Measurements from ENCODE around the gene UNC5A.

Gene UNC5A

GRCh38 chr5:176835918-176836317 is 25.6 kb downstream of the UNC5A start:
- H3K4me3 ChIP-seq (ENCODE audit: low read length), result no peak overlapping the region
- peaks cover 19% of the 10 kb centered on the region for H3K27me3 ChIP-seq (ENCODE audit: insufficient read depth, low read length)
- H3K27ac ChIP-seq (ENCODE audit: low read depth, low read length), result no peak overlapping the region
- H3K36me3 ChIP-seq (ENCODE audit: insufficient read depth, low read length), result no peaks in the 10 kb centered on the region
- no peaks in the 10 kb centered on the region for H3K4me1 ChIP-seq (ENCODE audit: insufficient read depth, low read length)
- no peaks in the 10 kb centered on the region for H3K9me3 ChIP-seq (ENCODE audit: insufficient read depth, low read depth, low read length)
- 81% methylated on average over 3 of the region's 3 CpGs for WGBS
- H3K9ac ChIP-seq (ENCODE audit: low read depth, low read length), result no peak overlapping the region

- no peaks in the 10 kb centered on the region for H3K36me3 ChIP-seq (ENCODE audit: insufficient read depth, low read length)
- H3K27ac ChIP-seq (ENCODE audit: low read depth, low read length), result no peak overlapping the region
- H3K9me3 ChIP-seq (ENCODE audit: insufficient read depth, low read depth, low read length), result no peaks in the 10 kb centered on the region
- WGBS, result 65% methylated on average over 15 of the region's 15 CpGs
- no peak overlapping the region for H3K4me3 ChIP-seq (ENCODE audit: low read length)
- peaks cover 19% of the 10 kb centered on the region for H3K27me3 ChIP-seq (ENCODE audit: insufficient read depth, low read length)
- no peak overlapping the region for H3K9ac ChIP-seq (ENCODE audit: low read depth, low read length)
- no peaks in the 10 kb centered on the region for H3K4me1 ChIP-seq (ENCODE audit: insufficient read depth, low read length)
These were observed 26.7 kb downstream of the UNC5A start for GRCh38 chr5:176836811-176837706.

- no peaks in the 10 kb centered on the region for H3K9me3 ChIP-seq (ENCODE audit: insufficient read depth, low read depth, low read length)
- no peak overlapping the region for H3K9ac ChIP-seq (ENCODE audit: low read depth, low read length)
- H3K36me3 ChIP-seq (ENCODE audit: insufficient read depth, low read length), result no peaks in the 10 kb centered on the region
- no peak overlapping the region for H3K27ac ChIP-seq (ENCODE audit: low read depth, low read length)
- no peaks in the 10 kb centered on the region for H3K4me1 ChIP-seq (ENCODE audit: insufficient read depth, low read length)
- peaks cover 19% of the 10 kb centered on the region for H3K27me3 ChIP-seq (ENCODE audit: insufficient read depth, low read length)
- no peak overlapping the region for H3K4me3 ChIP-seq (ENCODE audit: low read length)
- 21% methylated on average over 16 of the region's 16 CpGs for WGBS
These were observed 27.4 kb downstream of the UNC5A start for GRCh38 chr5:176837707-176838115.

- H3K27me3 ChIP-seq (ENCODE audit: insufficient read depth, low read length), result peaks cover 6% of the 10 kb centered on the region
- no peaks in the 10 kb centered on the region for H3K4me1 ChIP-seq (ENCODE audit: insufficient read depth, low read length)
- no peak overlapping the region for H3K9ac ChIP-seq (ENCODE audit: low read depth, low read length)
- H3K36me3 ChIP-seq (ENCODE audit: insufficient read depth, low read length), result no peaks in the 10 kb centered on the region
- H3K4me3 ChIP-seq (ENCODE audit: low read length), result no peak overlapping the region
- WGBS, result 85% methylated on average over 21 of the region's 21 CpGs
- H3K27ac ChIP-seq (ENCODE audit: low read depth, low read length), result no peak overlapping the region
- no peaks in the 10 kb centered on the region for H3K9me3 ChIP-seq (ENCODE audit: insufficient read depth, low read depth, low read length)
These were observed 33.3 kb downstream of the UNC5A start for GRCh38 chr5:176843673-176844072.

GRCh38 chr5:176844281-176844680 is 33.9 kb downstream of the UNC5A start:
- Histone ChIP-seq H3K9ac (ENCODE audit: low read depth, low read length) (no peak overlapping the region), H3K4me1 (ENCODE audit: insufficient read depth, low read length) (no peaks in the 10 kb centered on the region), H3K27ac (ENCODE audit: low read depth, low read length) (no peak overlapping the region), H3K9me3 (ENCODE audit: insufficient read depth, low read depth, low read length) (no peaks in the 10 kb centered on the region), H3K27me3 (ENCODE audit: insufficient read depth, low read length) (0 out of 2 replicates have a peak, but pooled peaks cover under 1% of the 10 kb centered on the region), H3K4me3 (ENCODE audit: low read length) (no peak overlapping the region), H3K36me3 (ENCODE audit: insufficient read depth, low read length) (no peaks in the 10 kb centered on the region)
- 92% methylated on average over 10 of the region's 10 CpGs for WGBS

- Histone ChIP-seq H3K27ac (ENCODE audit: low read depth, low read length) (no peak overlapping the region), H3K4me1 (ENCODE audit: insufficient read depth, low read length) (no peaks in the 10 kb centered on the region), H3K4me3 (ENCODE audit: low read length) (no peak overlapping the region), H3K36me3 (ENCODE audit: insufficient read depth, low read length) (no peaks in the 10 kb centered on the region), H3K9me3 (ENCODE audit: insufficient read depth, low read depth, low read length) (no peaks in the 10 kb centered on the region), H3K27me3 (ENCODE audit: insufficient read depth, low read length) (no peaks in the 10 kb centered on the region), H3K9ac (ENCODE audit: low read depth, low read length) (no peak overlapping the region)
- WGBS, result 88% methylated on average over 21 of the region's 21 CpGs
These were observed 34.5 kb downstream of the UNC5A start for GRCh38 chr5:176844706-176845391.

GRCh38 chr5:176845392-176845713 is 35.0 kb downstream of the UNC5A start:
- no peak overlapping the region for H3K4me3 ChIP-seq (ENCODE audit: low read length)
- H3K9ac ChIP-seq (ENCODE audit: low read depth, low read length), result no peak overlapping the region
- H3K9me3 ChIP-seq (ENCODE audit: insufficient read depth, low read depth, low read length), result no peaks in the 10 kb centered on the region
- 82% methylated on average over 6 of the region's 6 CpGs for WGBS
- H3K36me3 ChIP-seq (ENCODE audit: insufficient read depth, low read length), result no peaks in the 10 kb centered on the region
- no peaks in the 10 kb centered on the region for H3K4me1 ChIP-seq (ENCODE audit: insufficient read depth, low read length)
- no peak overlapping the region for H3K27ac ChIP-seq (ENCODE audit: low read depth, low read length)
- no peaks in the 10 kb centered on the region for H3K27me3 ChIP-seq (ENCODE audit: insufficient read depth, low read length)

- H3K27me3 ChIP-seq (ENCODE audit: insufficient read depth, low read length), result no peaks in the 10 kb centered on the region
- H3K36me3 ChIP-seq (ENCODE audit: insufficient read depth, low read length), result no peaks in the 10 kb centered on the region
- H3K4me1 ChIP-seq (ENCODE audit: insufficient read depth, low read length), result no peaks in the 10 kb centered on the region
- no peak overlapping the region for H3K9ac ChIP-seq (ENCODE audit: low read depth, low read length)
- 82% methylated on average over 24 of the region's 24 CpGs for WGBS
- H3K27ac ChIP-seq (ENCODE audit: low read depth, low read length), result no peak overlapping the region
- H3K4me3 ChIP-seq (ENCODE audit: low read length), result no peak overlapping the region
- no peaks in the 10 kb centered on the region for H3K9me3 ChIP-seq (ENCODE audit: insufficient read depth, low read depth, low read length)
These were observed 36.2 kb downstream of the UNC5A start for GRCh38 chr5:176846335-176847140.

GRCh38 chr5:176847148-176847547 is 36.8 kb downstream of the UNC5A start:
- H3K9ac ChIP-seq (ENCODE audit: low read depth, low read length), result no peak overlapping the region
- no peaks in the 10 kb centered on the region for H3K27me3 ChIP-seq (ENCODE audit: insufficient read depth, low read length)
- H3K4me3 ChIP-seq (ENCODE audit: low read length), result no peak overlapping the region
- H3K36me3 ChIP-seq (ENCODE audit: insufficient read depth, low read length), result no peaks in the 10 kb centered on the region
- H3K27ac ChIP-seq (ENCODE audit: low read depth, low read length), result no peak overlapping the region
- no peaks in the 10 kb centered on the region for H3K4me1 ChIP-seq (ENCODE audit: insufficient read depth, low read length)
- no peaks in the 10 kb centered on the region for H3K9me3 ChIP-seq (ENCODE audit: insufficient read depth, low read depth, low read length)
- 91% methylated on average over 18 of the region's 18 CpGs for WGBS

- Histone ChIP-seq H3K9me3 (ENCODE audit: insufficient read depth, low read depth, low read length) (no peaks in the 10 kb centered on the region), H3K4me1 (ENCODE audit: insufficient read depth, low read length) (no peaks in the 10 kb centered on the region), H3K36me3 (ENCODE audit: insufficient read depth, low read length) (no peaks in the 10 kb centered on the region), H3K4me3 (ENCODE audit: low read length) (no peak overlapping the region), H3K27me3 (ENCODE audit: insufficient read depth, low read length) (no peaks in the 10 kb centered on the region), H3K9ac (ENCODE audit: low read depth, low read length) (no peak overlapping the region), H3K27ac (ENCODE audit: low read depth, low read length) (no peak overlapping the region)
- 93% methylated on average over 12 of the region's 13 CpGs for WGBS
These were observed 37.4 kb downstream of the UNC5A start for GRCh38 chr5:176847726-176848290.

GRCh38 chr5:176848651-176849050 is 38.3 kb downstream of the UNC5A start:
- 93% methylated on average over 13 of the region's 13 CpGs for WGBS
- no peak overlapping the region for H3K9ac ChIP-seq (ENCODE audit: low read depth, low read length)
- H3K27me3 ChIP-seq (ENCODE audit: insufficient read depth, low read length), result no peaks in the 10 kb centered on the region

More at GRCh38 chr5:176848651-176849050, 38.3 kb downstream of the UNC5A start:
- Histone ChIP-seq H3K4me1 (ENCODE audit: insufficient read depth, low read length) (no peaks in the 10 kb centered on the region), H3K4me3 (ENCODE audit: low read length) (no peak overlapping the region), H3K9me3 (ENCODE audit: insufficient read depth, low read depth, low read length) (no peaks in the 10 kb centered on the region), H3K36me3 (ENCODE audit: insufficient read depth, low read length) (no peaks in the 10 kb centered on the region), H3K27ac (ENCODE audit: low read depth, low read length) (no peak overlapping the region)

Data from HUES64 (cell line).